ENCODE data around the gene URI1. TPM values are rescaled to one million over a fixed set of nuclear protein-coding genes. Genes with fewer than 3 reads are reported as not detected.
"Not testable (repeated sequence)": the region's sequence is repeated elsewhere in the genome, so short reads cannot be mapped to it uniquely, and the experiment has no call there.

Gene URI1
- total RNA-seq, 6 donors from 2014 or later: 23.3 to 56.7 (median 40.3) TPM

- DNase-seq (no peak), ATAC-seq (ENCODE audit: low FRiP score in 2 of 2) (no peak)
- Histone ChIP-seq H3K36me3 (no peaks in the 10 kb centered on the region), H3K27ac (no peak overlapping the region), H3K9me3 (peaks cover 0 to 9% (median 2%) of the 10 kb centered on the region in 4 donors), H3K4me3 (no peak overlapping the region), H3K27me3 (no peaks in the 10 kb centered on the region), H3K4me1 (no peaks in the 10 kb centered on the region)
- TF ChIP-seq EP300 (IDR thresholded peaks at IDR 0.05) (no peak), POLR2A (IDR thresholded peaks at IDR 0.05) (no peak), CTCF (IDR thresholded peaks at IDR 0.05) (no peak), POLR2AphosphoS5 (IDR thresholded peaks at IDR 0.05) (no peak)
- 72 to 78% methylated on average over 2 of the region's 2 CpGs for WGBS, 2 donors
Observed at GRCh38 chr19:29904017-29904416, 38.0 kb upstream of the URI1 start.

DNA sequence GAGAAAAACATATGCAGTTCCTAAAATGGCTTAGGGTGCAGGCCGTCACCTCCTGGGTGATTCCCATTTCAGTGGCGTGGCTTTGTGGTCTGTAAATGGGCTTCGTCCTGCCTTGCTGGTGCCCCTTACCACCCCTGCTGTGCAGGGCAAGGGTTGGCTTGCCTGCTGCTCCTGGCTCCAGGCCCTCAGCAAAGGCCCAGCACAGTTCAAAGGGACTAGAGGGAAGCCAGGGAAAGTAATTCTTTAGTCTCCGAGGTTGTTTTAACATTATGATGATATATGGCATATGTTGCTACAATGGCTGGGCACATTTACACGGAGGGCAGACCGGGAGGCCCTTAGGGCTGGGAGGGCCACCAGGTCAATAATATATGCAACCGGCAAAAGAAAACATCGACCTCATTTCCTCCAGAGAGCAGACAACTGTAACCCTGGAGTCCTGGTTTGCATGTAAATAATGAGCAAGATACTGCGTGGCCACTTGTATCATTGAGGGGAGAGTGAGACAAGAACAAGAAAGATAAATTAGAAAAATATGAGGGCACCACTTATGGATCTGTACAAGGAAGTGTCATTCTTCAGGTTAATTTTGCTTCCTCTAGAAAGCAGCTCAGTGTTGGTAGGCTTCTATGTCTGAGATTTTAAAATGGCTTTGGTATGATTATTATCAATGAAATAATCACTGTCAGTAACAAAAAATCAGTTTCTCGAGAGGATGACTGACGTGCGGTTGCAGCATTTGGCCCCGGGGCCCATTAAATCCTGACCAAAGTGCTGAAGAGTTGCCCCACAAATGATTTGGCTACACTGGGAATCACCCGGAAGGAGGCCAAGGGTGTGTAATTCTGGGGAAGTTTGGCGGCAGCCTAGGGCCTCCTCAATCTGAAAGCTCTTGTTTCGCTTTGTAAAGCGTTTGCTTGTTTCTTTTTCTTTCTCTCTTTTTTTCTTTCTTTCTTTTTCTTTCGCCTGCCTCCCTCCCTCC, 32.8 kb upstream of the URI1 start:
- no peak overlapping the region for H3K27ac ChIP-seq
- H3K4me1 ChIP-seq: no peaks in the 10 kb centered on the region
- DNase-seq (no peak), ATAC-seq (ENCODE audit: low FRiP score in 2 of 2) (no peak)
- peaks cover 0 to 1% (median 0%) of the 10 kb centered on the region in 4 donors for H3K9me3 ChIP-seq
- TF ChIP-seq POLR2A (IDR thresholded peaks at IDR 0.05): no peak
- no peak for TF ChIP-seq CTCF (IDR thresholded peaks at IDR 0.05)
- no peak for TF ChIP-seq EP300 (IDR thresholded peaks at IDR 0.05)
- TF ChIP-seq POLR2AphosphoS5 (IDR thresholded peaks at IDR 0.05): no peak
- no peaks in the 10 kb centered on the region for H3K36me3 ChIP-seq
- H3K27me3 ChIP-seq: no peaks in the 10 kb centered on the region
- WGBS, 2 donors: 77% methylated on average over 18 of the region's 18 CpGs
- no peak overlapping the region for H3K4me3 ChIP-seq

DNA sequence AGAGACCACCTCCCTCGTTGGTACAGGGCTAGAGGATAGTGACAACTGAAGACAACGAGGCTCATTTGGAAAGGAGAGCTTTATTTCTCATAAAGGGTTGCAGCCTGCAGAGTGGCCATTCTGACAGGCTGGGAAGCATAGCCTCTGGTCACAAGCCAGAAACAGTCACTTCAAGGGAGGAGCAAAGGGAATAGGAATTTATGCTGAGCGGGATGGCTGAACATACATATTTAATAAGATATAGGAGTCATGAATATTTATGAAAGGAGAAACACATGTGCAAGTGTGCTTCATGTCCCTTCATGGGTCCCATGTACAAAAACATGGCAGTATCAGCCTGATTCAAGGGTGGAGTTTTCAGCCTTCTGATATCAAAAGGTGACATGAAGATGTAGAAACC, 27.1 kb upstream of the URI1 start:
- Histone ChIP-seq H3K27me3 (no peaks in the 10 kb centered on the region), H3K4me3 (no peak overlapping the region), H3K4me1 (peaks cover 0 to 2% (median 0%) of the 10 kb centered on the region in 4 donors), H3K27ac (no peak overlapping the region), H3K9me3 (no peaks in the 10 kb centered on the region), H3K36me3 (no peaks in the 10 kb centered on the region)
- ATAC-seq (ENCODE audit: low FRiP score in 2 of 2) (no peak), DNase-seq (no peak)
- WGBS, 2 donors: 49 to 68% methylated on average over 3 of the region's 3 CpGs
- TF ChIP-seq POLR2AphosphoS5 (IDR thresholded peaks at IDR 0.05) (no peak), CTCF (IDR thresholded peaks at IDR 0.05) (no peak), POLR2A (IDR thresholded peaks at IDR 0.05) (no peak), EP300 (IDR thresholded peaks at IDR 0.05) (no peak)

GRCh38 chr19:29915832-29916231, 26.2 kb upstream of the URI1 start:
- not testable (repeated sequence) for DNase-seq; H3K36me3 ChIP-seq; ATAC-seq (ENCODE audit: low FRiP score in 2 of 2); H3K27me3 ChIP-seq; H3K27ac ChIP-seq; H3K4me1 ChIP-seq; H3K4me3 ChIP-seq; H3K9me3 ChIP-seq
- 64 to 75% methylated on average over 2 of the region's 2 CpGs for WGBS, 2 donors

GRCh38 chr19:29917911-29918310, 24.1 kb upstream of the URI1 start:
- TF ChIP-seq EP300 (IDR thresholded peaks at IDR 0.05) (no peak), POLR2A (IDR thresholded peaks at IDR 0.05) (no peak), CTCF (IDR thresholded peaks at IDR 0.05) (no peak), POLR2AphosphoS5 (IDR thresholded peaks at IDR 0.05) (no peak)
- peaks cover 0 to 2% (median 0%) of the 10 kb centered on the region in 4 donors for H3K4me1 ChIP-seq
- no peaks in the 10 kb centered on the region for H3K27me3 ChIP-seq
- no peak for ATAC-seq (ENCODE audit: low FRiP score in 2 of 2)
- WGBS, 2 donors: 79 to 84% methylated on average over 7 of the region's 7 CpGs
- no peak for DNase-seq
- no peaks in the 10 kb centered on the region for H3K36me3 ChIP-seq
- H3K27ac ChIP-seq: no peak overlapping the region
- H3K9me3 ChIP-seq: no peaks in the 10 kb centered on the region
- H3K4me3 ChIP-seq: no peak overlapping the region
